GM18511 (cell line): ENCODE data around the gene NFIB.

Experiments
- ATAC-seq: cut with Tn5 transposase; IDR thresholded peaks from one replicate; pipeline ENCODE4 v1.9.1; 2021; ENCODE audit warnings: mild to moderate bottlenecking, moderate library complexity; ENCODE audit not compliant: unreplicated experiment

The NFIB gene

DNA sequence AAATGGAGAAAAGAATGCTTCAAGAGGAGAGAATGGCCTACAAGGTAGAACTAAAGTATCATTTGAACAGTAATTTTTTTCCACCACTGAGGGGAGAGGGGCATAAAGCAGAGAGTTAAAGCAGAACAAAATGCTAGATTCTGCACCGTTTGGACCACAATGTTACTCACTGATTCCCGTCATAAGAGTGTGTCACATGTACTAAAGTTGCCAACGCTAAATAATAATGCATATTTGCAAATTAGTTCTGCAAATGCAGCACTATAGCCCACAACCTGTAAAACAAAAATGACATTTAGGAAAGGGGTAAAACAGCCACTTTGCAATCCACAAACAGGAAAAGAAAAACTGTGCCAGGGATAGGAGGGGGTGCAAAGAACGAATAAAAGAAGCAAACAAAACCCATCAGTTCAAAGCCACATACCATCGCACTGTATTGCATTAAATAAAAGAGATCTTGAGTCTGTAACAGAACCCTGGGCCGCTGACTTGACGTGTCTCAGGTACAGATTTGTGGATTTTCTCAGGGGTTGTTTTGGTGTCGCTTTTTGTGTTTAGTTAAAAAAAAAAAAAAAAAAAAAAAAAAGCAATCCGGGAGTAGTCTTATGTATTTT, 7.7 kb upstream of the NFIB start:
- no peak for ATAC-seq

DNA sequence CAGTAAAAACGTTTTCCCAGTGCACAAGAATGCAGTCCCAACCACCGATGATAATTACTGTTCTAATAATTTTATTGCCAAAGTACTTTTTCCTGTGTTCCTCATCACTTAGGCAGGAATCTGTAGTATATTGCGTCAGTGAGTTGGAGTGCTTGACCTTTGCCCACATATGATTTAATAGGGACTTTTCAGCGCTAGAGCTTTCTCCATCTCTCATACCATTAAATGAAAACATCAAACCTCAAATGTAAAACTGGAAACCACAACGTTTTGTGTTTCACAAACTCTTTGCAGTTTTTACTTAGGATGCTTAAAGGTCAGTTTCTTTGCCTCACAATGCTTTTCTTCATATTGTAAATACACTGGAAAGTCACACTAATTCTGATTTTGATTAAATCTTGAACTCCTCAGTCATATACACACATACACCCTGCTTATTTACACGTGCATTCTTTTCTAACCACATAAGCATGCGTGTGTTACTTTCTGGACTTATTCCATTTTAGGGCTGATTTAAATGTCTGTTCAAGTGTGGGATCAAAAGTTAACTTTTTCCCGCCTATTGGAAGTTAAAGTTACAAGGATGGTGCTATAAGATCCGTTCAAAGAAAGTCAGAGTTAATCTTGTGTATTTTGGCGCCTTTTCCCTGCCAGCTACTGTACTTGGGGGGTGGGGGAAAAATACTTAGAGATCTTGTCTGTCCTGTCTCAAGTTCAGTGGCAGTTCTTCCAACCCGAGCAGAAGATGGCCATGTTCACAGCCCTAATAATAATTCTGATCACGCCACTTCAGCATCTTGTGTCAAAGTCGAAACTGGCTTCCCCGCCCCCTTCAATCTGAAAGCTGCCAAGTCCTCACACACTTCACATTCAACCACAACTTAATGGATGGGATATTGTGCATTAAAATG, 6.6 kb upstream of the NFIB start:
- ATAC-seq: no peak

DNA sequence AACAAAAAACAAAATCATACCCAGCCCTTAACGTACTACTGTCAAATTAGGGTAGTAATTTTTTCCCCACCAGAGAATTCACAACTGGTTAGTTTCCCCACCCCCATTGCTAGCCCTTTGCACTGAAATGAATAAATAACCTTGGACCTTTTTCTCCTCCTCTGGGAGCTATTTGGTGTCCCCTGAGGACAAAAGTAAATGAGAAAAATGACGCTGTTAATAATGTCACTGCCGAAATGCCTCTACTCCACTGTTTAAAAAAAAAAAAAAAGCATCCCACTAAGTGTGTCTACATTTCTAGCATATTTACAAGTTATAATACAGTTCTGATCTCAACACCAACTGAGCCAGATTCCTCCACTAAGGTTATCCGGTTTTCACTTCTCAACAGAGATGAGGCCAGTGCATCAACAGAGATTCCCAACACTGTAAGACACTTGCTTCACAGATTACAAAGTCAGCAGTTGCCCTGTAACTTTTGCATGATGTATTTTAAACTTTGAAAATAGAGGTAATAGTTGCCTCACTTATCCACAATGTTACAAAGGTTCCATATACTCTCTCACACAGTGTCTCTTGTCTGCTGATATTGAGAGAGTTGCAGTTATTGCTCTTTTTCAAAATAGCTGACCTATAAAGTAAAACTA, 5.1 kb upstream of the NFIB start:
- no peak for ATAC-seq

DNA sequence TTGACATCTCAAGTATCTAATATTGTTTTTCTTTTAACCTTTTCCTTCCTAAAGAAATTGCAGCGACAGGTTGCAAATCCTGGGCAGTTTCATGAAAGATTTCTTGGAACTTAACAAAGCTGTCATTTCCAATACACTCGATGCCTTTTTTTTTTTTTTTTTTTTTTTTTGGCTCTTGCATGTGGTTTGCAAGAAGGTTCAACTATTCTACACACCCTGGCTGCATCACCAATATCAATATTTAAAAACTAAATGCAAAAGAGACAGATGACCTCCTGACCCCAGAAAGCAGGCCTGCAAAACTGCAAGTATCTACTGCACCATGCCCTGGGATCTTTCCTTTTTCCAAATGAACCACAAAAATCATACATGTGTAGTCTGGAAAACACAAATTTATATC, 4.4 kb upstream of the NFIB start:
- no peak for ATAC-seq

DNA sequence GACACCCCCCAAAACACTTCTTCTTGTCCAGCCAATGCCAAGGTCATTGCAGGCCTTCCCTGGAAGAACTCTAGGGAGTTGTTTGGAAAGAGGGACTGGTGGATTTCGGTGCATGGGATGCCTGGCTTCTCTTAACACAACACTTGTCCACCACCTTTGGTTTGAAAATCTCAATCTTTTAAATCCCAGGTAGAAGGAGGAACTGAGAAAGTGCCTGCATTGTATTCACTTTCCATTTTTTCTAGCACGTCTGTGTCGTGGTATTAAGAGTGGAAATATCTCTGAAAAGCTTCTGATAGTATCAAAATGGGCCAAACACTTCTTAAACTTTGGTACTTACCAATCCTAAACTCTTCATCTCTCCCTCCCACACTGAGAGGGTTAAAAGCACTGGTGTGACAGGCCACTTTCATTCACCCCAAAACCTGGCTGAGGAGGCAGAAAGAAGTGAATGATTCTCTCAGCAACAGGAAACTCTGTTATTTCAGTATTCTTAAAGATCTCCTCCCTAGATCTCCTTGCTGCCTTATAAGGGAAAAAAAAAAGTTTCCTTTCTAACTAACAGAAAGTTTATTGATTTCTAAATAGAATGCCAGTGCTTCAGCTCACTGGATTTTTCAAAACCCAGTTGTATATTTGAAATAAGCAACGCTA, 3.9 kb upstream of the NFIB start:
- ATAC-seq: peak; percentile 25

DNA sequence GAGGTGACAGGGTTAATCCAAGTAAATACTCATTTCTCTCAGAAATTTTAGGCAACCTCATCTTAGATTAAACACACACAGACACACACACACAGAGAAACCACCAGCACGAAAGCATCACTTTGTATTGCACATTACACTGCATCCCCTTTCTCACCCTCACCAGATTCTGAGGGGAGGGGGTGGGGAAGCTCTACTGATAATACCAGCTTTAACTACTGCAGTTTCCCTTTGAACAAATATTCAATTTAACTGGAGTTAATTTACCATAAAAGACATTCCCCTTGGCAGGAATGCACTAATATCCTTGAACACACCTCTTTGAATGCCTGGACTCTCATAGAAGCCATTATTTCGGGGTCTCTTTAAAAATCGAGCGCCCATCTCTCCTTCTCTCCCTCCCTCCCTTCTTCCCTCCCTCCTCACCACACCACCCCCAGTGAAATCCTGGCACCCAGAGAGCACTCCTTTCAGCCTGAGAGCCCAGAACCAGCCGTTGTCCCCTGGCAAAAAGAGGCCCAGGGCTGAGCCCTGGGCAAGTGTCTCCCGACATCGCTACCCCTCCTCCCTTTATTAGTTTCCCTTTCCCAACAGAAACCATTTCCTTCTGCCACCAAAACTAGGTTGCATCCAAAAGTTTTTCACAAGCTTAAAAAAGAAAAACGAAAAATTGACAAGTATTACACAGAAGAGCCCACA, 2.8 kb upstream of the NFIB start:
- ATAC-seq: no peak

DNA sequence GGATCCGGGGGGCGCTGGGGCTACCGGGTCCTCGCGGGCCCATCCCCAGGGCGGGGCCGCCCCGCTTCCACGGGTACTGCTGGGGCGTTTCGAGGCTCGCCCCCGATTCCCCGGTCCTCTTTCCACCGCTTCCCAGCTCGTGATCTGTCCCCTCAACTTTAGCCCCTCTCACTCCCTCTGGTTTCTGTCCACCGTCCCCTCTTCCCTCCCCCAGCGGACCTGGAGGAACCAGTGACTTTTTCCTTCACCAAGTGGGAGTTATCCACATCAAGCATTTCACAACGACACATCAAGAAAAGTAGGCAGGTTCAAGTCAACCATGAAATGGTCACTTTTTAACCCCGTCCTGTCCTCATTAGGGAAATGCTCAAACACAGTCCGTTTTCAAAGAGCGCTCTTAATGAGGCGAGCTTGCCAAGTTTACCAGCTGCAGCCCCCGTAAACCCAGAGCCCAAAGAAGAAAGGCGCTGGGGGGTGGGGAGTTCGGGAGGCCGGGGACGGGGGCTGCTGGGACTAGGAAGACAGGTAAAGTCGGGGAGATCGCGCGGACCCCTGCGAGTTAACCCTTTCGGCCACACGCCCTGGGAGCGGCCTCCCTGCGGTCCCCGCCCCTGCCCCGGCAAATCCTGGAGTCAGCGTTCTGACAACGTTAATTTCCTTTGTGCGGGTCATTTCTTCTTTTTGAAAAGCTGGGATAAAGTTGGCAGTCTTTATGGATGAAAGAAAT, 2.1 kb upstream of the NFIB start:
- no peak for ATAC-seq

DNA sequence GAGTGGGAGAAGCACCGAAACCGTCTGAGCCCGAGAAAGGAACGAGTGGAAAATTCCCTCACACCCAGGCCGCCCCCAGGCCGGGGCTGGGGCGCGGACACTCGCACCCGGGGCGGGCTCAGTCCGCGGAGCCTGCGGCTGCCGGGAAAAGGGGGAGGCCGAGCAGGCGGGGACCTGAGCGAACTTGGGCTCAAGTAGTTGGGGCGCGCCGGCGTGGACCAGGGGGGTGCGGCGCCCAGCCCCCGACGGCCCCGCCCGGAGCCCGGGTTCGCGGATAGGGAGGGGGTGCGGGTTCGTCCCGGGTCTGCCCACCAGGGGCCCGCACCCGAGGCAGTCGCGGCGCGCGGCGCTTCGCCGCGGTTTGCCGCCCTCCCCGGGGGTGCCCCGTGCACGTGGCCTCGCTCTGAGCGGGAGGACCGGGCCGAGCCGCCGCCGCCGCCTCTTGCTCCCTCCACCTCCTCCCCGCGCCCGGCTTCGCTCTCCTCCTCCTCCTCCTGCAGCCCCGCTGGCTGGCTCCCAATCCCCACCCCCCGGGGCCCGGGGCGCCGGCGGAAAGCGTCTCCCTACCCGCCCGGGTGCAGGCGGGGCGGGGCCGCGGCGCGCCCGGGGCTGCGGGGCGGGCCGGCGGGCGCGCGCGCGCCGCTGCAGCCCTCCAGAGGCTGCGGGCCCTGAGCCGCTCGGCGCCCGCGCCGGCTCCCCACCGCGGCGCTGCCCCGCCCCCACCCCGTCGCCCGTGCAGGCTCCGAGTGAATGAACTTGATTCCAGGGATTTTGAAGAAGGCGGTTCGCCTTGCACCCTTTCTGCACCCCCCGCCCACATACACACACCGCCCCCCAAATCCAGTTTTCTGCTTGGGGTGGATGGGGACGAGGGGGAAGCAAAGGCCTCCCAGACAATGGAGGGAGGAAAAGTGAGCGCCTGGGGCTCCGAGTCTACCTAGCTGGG, 1.3 kb upstream of the NFIB start:
- peak; percentile 35 for ATAC-seq

DNA sequence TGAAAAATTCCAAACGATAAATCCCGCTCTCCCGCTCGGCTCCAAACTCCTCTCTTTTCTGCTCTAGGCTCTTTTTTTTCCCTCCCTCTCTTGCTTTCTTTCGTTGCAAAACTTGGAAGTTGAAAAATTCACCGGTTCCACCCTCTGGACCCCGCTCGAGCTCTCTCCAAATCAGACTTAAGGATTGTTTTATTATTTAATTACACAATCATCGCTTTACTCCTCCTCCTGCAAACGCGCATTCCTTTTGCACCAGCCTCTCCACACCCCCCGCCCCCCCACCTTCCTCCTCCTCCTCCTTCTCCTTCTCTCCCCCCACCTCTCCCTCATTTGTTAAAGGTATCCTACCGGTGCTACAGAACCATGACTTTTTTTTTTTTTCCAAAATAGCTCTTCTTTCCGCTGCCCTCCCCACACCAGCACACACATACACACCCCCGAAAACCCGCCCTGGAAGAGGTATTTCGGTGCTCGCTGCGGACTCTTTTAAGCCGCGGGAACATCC, 535 bp upstream of the NFIB start:
- peak; percentile 4 for ATAC-seq

DNA sequence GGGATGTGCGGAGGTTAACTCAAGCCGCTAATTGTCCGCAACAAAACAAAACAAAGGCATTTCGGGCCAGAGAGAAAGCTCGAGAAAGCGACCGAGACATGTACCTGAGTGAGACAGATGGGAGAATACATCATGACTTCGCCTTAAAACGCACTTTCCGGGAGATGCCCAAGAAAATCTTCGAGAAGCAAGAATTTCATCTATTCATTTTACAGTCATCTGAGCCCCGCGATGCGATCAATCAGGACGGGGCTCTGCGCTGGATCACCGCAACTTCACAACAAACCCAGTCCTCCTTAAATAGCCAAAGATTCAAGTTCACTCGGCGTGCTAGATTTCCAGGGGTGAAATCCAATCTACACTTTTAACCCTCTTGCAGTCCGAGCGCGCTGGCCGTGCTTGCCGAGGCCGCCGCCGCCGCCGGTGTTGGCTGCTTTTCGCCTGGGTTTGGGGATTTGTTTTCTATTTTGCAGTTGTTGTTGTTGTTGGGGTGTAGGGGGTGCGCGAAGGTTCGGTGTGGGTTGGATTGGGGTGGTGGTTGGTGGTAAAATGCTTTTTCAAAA, 482 bp downstream of the NFIB start:
- no peak for ATAC-seq

DNA sequence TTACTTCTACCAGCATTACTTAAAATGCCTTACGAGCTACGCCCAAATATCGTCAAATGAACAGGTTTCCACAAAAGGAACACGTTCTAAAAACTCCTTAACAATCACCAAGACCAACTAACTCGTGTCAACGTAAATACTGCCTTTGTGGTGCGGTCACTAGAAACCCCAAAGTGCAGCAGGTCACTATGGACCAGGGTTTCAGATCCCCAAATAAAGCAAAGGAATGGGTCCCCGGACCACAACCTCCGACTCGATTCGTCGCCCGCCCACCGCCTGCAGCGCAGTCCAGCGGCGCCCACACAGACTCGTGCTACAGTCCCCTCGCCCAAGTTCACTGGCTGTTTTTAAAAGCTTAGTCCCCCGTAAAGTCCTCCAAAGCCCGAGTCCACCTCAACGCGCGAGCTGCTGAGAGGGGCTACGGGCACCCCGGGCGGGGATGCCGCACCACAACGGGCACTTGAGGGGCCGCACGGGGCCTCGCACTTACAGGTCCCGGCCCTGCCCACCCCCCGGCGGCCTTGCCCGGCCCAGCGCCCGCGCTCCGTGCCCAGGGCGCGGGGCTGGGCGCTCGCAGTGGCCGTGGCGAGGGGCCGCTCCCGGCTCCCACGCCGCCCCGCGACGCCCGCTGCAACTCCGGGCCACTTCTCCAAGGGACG, 1.1 kb downstream of the NFIB start:
- no peak for ATAC-seq

DNA sequence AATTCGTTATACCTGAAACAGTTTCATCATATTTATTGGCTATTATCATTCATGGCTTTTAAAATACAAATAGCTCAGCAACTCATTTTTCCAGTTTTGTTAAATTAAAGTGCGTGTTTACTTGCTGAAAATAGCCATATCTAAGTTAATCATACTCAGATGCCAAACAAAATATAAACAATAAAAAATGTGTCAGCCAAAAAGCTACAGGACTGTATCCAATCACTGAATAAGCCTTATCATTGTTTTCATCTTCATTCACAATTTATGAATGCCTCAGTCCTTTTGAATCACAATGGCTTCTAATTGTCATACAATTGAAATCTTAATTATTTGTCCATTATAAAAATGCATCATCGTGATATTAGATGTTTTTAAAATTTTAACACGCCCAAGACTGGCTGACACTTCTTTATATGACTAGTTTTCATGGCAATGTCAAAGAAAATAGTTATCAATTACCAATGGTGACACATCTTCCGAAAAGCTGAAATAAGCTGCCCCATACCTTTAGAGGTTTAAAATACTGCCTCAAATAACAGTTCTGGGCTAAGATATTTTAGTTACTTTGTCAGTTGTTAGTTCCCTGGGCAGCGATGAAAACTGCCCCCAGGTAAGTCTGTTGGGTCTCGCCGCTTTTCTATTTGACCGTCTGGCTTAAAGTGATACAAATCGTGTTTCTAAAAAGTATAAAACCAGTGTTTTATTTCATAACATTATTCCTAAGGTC, 1.8 kb downstream of the NFIB start:
- ATAC-seq: no peak

DNA sequence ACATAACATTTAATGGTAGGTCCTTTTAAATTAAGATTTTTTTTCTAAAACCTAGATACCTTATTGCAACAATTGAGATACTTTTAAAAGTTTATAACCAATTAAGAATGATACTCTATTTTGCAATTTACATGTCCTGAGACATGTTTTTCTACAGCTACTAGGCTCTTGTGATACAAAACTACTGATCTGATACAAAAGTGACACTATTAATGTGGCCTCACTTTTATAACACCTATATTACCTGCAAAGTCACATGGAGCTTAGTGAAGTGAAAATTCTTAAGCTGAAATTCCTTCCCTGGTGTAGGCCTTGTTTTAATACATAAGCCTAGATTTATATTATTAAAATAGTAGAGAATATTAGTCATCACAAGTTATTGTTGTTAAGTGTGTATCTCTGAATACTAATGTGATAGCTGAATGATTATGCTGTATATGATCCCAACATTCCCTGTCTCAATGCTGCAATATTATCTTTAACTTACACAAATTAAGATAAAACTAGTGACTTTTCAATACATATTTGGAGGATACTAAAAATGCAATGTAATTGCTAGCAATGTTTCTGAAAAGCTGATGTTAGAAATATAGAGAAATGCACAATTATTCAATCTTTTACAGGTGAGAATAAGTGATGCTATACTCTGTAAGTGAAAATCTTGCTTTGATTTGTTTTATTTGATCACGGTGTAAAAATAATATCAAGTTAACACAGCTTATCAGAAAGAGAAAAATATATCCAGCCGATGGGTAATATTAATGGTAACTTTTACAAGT, 2.6 kb downstream of the NFIB start:
- ATAC-seq: no peak

DNA sequence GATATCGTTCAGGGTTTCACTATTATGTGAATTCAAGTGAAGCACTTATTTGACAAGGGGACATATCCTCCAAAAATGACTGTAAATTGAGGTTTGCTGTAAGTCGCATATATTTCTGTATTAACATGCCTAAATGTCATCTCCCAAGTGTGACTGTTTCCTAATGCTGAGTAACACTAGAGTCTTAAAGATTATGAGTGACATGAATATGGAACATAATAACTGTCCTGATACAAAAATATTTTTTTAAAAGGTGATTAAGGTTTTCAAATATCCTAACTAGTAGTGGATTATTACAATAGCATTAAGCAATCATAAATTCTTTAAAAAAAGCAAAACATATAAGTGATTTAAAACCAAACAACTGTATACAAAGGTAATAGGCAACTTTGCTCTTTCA, 3.6 kb downstream of the NFIB start:
- ATAC-seq: no peak

DNA sequence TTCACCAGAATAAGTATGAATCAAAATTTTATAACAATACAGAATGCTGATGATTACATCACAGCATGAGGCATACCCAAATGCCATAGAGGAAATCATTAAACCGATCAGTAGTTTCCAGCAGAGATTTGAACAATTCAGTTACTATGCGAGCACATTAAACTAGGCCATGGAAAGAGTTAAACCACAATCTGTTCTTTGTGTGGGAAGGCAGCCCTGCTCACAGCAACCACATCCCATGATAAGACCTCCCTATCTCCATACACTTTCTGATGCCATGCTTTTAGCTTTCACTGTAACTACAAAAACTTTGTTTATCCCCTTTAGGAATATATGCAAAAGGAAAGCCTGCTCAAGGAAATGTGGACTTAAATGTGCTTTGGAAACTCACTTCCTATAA, 4.5 kb downstream of the NFIB start:
- no peak for ATAC-seq

DNA sequence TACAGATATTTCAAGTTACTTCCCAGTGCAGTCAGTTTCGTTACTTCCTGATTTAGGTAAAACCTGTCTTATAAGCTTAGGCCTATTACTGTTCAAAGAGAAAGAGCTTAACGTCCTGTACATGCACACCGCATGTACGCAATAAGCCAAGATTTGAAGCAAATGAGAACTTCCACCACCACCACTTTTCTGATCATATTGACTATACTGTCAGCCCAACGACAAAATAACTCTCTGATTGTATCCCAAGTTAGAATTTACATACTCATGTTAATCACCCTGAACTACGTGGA, 5.1 kb downstream of the NFIB start:
- ATAC-seq: no peak
